HEK293T (cell line): Measurements from ENCODE around the gene TGFBR3L.
"Not testable (repeated sequence)": the region's sequence is repeated elsewhere in the genome, so short reads cannot be mapped to it uniquely, and the experiment has no call there.

Experiments used
- BHLHE40 ChIP-seq: fragments of 450-650 bp; IDR thresholded peaks from 2 replicates; pipeline ENCODE4 v1.6.1; 2016; ENCODE audit warnings: mild to moderate bottlenecking, moderate library complexity, borderline replicate concordance
- FOXA1 ChIP-seq: fragments of 450-650 bp; IDR thresholded peaks from 2 replicates; pipeline ENCODE4 v1.6.1; 2016; ENCODE audit warnings: mild to moderate bottlenecking
- FOXM1 ChIP-seq: fragments of 450-650 bp; IDR thresholded peaks from 2 replicates; pipeline ENCODE4 v1.6.1; 2017; ENCODE audit warnings: mild to moderate bottlenecking, borderline replicate concordance
- SUZ12 ChIP-seq: fragments of 450-650 bp; IDR thresholded peaks from 2 replicates; pipeline ENCODE4 v1.6.1; 2016; ENCODE audit warnings: mild to moderate bottlenecking

DNA sequence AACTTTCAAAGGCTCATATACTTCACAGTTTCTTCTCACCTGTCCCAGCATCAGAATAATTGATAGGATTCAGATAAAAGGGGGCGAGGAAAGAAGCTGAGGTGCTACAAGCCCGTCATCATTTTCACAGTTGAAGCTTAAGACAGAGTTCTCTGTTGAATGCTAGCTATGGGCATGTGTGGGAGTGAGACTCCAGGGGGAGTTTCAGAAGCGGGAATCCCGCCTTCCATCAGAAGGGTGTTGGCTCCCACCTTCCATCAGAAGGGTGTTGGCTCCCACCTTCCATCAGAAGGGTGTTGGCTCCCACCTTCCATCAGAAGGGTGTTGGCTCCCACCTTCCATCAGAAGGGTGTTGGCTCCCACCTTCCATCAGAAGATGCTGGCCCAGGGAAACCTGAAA, 46.5 kb downstream of the TGFBR3L start:
- TF ChIP-seq SUZ12, FOXA1, BHLHE40, FOXM1: not testable (repeated sequence)
